Endothelial cell of umbilical vein (primary cell): ENCODE results near the gene GLTP.

Source experiments
- EZH2 ChIP-seq: IDR thresholded peaks from 2 replicates; pipeline ENCODE4 v1.6.1; 2012; ENCODE audit warnings: borderline replicate concordance, low read depth, mild to moderate bottlenecking, moderate library complexity, low read length, inconsistent platforms; ENCODE audit not compliant: severe bottlenecking
- FOS ChIP-seq: IDR thresholded peaks from 2 replicates; pipeline ENCODE4 v1.6.1; 2011; ENCODE audit warnings: mild to moderate bottlenecking, low read length, moderate library complexity, borderline replicate concordance; ENCODE audit not compliant: insufficient read depth
- JUN ChIP-seq: IDR thresholded peaks from 2 replicates; pipeline ENCODE4 v1.6.1; 2011; ENCODE audit warnings: borderline replicate concordance, low read depth; ENCODE audit not compliant: insufficient read length, insufficient read depth
- MYC ChIP-seq: IDR thresholded peaks from one replicate; pipeline ENCODE4 v1.6.1; 2011; ENCODE audit warnings: mild to moderate bottlenecking, low read depth, low read length
- POLR2A ChIP-seq: IDR thresholded peaks from 2 replicates; pipeline ENCODE4 v1.6.1; 2012; ENCODE audit warnings: low read depth, mild to moderate bottlenecking, control low read depth, low read length
- TF ChIP-seq, protein P1 (sequence below), 2 donors: IDR thresholded peaks; 1 replicate in 1 of 2; 2 replicates in 1 of 2; pipeline ENCODE4 v1.5.1; 2011; ENCODE audit warnings: low read length in 2 of 2, mild to moderate bottlenecking in 2 of 2, moderate library complexity in 2 of 2, control low read depth in 1 of 2, inconsistent platforms in 1 of 2, low read depth in 1 of 2; ENCODE audit not compliant: insufficient read depth in 1 of 2; ENCODE audit errors: extremely low read depth in 1 of 2
- TF ChIP-seq, protein P2 (sequence below): IDR thresholded peaks from 2 replicates; pipeline ENCODE4 v1.6.1; 2011; ENCODE audit not compliant: insufficient read depth, insufficient read length

DNA sequence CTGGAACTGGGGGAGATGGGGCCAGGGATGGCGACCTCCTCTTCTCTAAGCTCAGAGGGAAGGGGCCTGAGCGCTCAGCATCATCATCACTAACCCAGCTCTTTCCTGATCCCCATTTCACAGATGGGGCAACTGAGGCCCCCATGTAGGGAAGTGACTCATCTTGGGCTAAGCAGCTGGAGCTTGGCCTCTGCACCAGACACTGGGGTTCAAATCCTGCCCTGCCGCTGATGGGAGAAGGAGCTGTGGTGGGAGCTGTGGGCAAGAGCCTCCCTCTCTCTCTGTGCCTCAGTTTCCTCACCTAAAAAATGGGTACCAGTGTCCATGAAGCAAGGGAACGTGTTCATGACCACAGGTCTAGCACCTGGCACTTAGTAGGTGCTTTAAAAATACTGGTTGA lies 44.5 kb downstream of the GLTP start:
- TF ChIP-seq POLR2A: no peak
- no peak for TF ChIP-seq EZH2
- TF ChIP-seq, protein P1, sequence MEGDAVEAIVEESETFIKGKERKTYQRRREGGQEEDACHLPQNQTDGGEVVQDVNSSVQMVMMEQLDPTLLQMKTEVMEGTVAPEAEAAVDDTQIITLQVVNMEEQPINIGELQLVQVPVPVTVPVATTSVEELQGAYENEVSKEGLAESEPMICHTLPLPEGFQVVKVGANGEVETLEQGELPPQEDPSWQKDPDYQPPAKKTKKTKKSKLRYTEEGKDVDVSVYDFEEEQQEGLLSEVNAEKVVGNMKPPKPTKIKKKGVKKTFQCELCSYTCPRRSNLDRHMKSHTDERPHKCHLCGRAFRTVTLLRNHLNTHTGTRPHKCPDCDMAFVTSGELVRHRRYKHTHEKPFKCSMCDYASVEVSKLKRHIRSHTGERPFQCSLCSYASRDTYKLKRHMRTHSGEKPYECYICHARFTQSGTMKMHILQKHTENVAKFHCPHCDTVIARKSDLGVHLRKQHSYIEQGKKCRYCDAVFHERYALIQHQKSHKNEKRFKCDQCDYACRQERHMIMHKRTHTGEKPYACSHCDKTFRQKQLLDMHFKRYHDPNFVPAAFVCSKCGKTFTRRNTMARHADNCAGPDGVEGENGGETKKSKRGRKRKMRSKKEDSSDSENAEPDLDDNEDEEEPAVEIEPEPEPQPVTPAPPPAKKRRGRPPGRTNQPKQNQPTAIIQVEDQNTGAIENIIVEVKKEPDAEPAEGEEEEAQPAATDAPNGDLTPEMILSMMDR (IDR thresholded peaks at IDR 0.05; ENCODE audit: extremely low read depth in 1 of 2, insufficient read depth in 1 of 2, low read depth in 1 of 2, low read length in 2 of 2): no peak
- no peak for TF ChIP-seq MYC
- TF ChIP-seq FOS: no peak
- TF ChIP-seq, protein P2, sequence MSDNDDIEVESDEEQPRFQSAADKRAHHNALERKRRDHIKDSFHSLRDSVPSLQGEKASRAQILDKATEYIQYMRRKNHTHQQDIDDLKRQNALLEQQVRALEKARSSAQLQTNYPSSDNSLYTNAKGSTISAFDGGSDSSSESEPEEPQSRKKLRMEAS: no peak
- TF ChIP-seq JUN: no peak
